SK-N-MC (cell line): Measurements from ENCODE around the gene RASA3.

Experiments used
- DNase-seq: peaks from one replicate; pipeline ENCODE4 v3.0.0-alpha.2; 2011; ENCODE audit warnings: low read depth, low spot score
- H3K27ac ChIP-seq: fragments of 200-600 bp; sonication (generic); 2 replicates; pipeline ENCODE4 v1.5.1; 2016; ENCODE audit warnings: mixed run types
- H3K36me3 ChIP-seq: fragments of 200-600 bp; sonication (generic); 2 replicates; pipeline ENCODE4 v1.6.1; 2017; ENCODE audit warnings: antibody characterized with exemption, low read length, mixed read lengths; ENCODE audit not compliant: insufficient read depth
- H3K4me3 ChIP-seq: fragments of 200-600 bp; sonication (generic); 2 replicates; pipeline ENCODE4 v1.5.1; 2016
- H3K9ac ChIP-seq: fragments of 200-600 bp; sonication (generic); 2 replicates; pipeline ENCODE4 v1.8.0; 2017; ENCODE audit warnings: mixed run types, mixed read lengths; ENCODE audit not compliant: insufficient read length
- H3K9me3 ChIP-seq: fragments of 200-600 bp; sonication (generic); 2 replicates; pipeline ENCODE4 v1.6.1; 2017; ENCODE audit warnings: low read depth, mild to moderate bottlenecking, antibody characterized with exemption, low read length, moderate library complexity, mixed read lengths
- EZH2 ChIP-seq: fragments of 200-600 bp; sonication (generic); IDR thresholded peaks from one replicate; pipeline ENCODE4 v1.6.1; 2017; ENCODE audit warnings: antibody characterized with exemption
- FOXP2 ChIP-seq: optimal IDR thresholded peaks from 2 replicates; pipeline ENCODE3; 2011; ENCODE audit warnings: mild to moderate bottlenecking, moderate library complexity; ENCODE audit not compliant: insufficient read depth; ENCODE audit errors: extremely low read length, control extremely low read depth
- POLR2AphosphoS5 ChIP-seq: IDR thresholded peaks from 2 replicates; pipeline ENCODE4 v1.6.1; 2012; ENCODE audit warnings: mild to moderate bottlenecking, low read depth, low read length, borderline replicate concordance

The RASA3 gene

DNA sequence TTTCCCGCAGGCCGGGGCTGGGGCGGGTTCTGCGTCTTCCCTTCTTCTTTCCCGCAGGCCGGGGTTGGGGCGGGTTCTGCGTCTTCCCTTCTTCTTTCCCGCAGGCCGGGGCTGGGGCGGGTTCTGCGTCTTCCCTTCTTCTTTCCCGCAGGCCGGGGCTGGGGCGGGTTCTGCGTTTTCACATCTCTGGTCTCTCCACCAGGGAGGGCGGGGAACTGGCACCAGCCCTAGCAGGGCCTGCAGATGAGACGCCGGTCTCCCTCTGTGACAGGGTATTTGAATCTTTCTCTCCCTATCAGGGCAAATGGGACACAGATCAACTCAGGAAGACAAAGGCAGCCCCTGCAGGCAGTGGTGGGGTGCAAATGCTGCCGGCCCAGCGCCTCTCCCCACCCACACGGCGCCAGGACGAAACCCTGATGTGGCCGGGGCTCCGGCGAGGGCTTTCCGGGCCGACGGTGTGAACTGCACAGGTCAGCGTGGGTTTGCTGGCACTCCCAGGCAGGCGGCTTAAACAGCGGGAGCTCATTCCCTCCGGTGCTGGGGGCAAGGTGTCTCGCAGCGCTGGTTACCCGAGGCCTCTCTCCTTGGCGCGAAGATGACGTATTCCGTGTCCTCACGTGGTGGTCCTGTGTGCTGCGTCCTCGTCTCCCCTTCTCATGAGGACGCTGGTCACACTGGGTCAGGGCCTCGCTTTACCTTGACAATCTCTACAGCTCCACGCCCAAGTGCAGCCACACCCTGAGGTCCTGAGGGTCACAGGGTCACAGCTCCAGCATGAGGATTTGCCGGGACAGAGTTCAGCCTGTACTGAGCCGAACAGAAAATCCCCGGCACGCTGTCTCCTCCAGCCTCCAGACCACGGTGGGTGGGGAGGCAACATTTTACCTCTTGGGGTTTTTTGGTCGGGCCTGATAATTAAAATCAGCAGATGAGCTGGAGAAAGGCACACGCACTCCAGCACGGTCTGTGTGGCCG is 157.8 kb downstream of the RASA3 start:
- DNase-seq = no peak
- Histone ChIP-seq H3K9me3 (no peaks in the 10 kb centered on the region), H3K27ac (no peak overlapping the region), H3K4me3 (no peak overlapping the region), H3K9ac (no peak overlapping the region), H3K36me3 (no peaks in the 10 kb centered on the region)
- TF ChIP-seq FOXP2 (no peak), EZH2 (no peak), POLR2AphosphoS5 (no peak)

GRCh38 chr13:113973218-113974164 is 158.9 kb downstream of the RASA3 start, which contains the start of gene C13orf46:
Gene C13orf46, minus strand, starts transcription at chr13:113974076. Its CDS starts 79 bp downstream, at chr13:113973997.
- no peak within 1 kb of the TSS for H3K4me3 ChIP-seq
- H3K36me3 ChIP-seq = no peaks in the 10 kb centered on the region
- DNase-seq = no peak
- no peaks in the 10 kb centered on the region for H3K9me3 ChIP-seq
- H3K9ac ChIP-seq = no peak within 1 kb of the TSS
- TF ChIP-seq EZH2 (no peak), FOXP2 (no peak), POLR2AphosphoS5 (no peak)
- no peak within 1 kb of the TSS for H3K27ac ChIP-seq

GRCh38 chr13:113972451-113973217 is 159.8 kb downstream of the RASA3 start:
- no peak for TF ChIP-seq EZH2
- no peak for TF ChIP-seq POLR2AphosphoS5
- TF ChIP-seq FOXP2 = no peak
- H3K9ac ChIP-seq = no peak overlapping the region
- no peak for DNase-seq
- H3K36me3 ChIP-seq = no peaks in the 10 kb centered on the region
- H3K9me3 ChIP-seq = no peaks in the 10 kb centered on the region
- H3K4me3 ChIP-seq = no peak overlapping the region
- no peak overlapping the region for H3K27ac ChIP-seq

- no peak for TF ChIP-seq POLR2AphosphoS5
- no peak for TF ChIP-seq FOXP2
- TF ChIP-seq EZH2 = no peak
- no peak for DNase-seq
- Histone ChIP-seq H3K9me3 (no peaks in the 10 kb centered on the region), H3K36me3 (no peaks in the 10 kb centered on the region), H3K27ac (no peak overlapping the region), H3K9ac (no peak overlapping the region), H3K4me3 (no peak overlapping the region)
Observed at GRCh38 chr13:113971471-113972231, 160.8 kb downstream of the RASA3 start.

DNA sequence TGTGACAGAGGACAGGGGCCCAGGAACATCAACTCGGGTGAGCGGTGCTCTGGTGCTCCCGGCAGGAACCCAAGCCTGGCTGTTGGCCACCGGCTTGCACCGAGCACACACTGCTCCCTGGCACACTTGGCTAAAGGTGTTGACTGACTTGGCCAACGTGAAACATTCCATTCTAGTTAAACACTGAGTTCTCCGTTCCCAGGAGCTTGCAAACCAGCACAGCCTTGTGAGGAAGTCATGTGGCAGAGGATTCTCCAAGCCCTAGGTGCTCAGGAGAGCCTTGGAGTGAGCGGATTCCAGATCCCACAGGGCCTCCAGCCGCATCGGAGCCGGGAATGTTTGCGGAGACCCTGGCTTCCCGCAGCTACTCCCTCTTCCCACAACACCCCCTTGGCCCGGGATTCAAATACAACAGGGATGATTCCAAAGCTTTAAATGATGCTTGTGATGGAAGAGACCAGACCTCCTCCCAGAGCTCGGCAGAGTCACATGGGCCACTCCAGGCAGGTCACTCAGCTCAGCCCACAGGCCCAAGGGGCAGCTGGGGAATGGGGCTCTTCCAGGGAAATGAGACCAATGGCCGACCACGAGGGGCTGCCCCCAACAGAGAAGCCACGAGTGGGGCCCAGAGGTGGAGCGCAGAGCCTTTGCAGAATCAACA is 161.5 kb downstream of the RASA3 start:
- H3K9me3 ChIP-seq = no peaks in the 10 kb centered on the region
- DNase-seq = no peak
- H3K36me3 ChIP-seq = no peaks in the 10 kb centered on the region
- no peak overlapping the region for H3K27ac ChIP-seq
- TF ChIP-seq EZH2 (no peak), FOXP2 (no peak), POLR2AphosphoS5 (no peak)
- no peak overlapping the region for H3K9ac ChIP-seq
- no peak overlapping the region for H3K4me3 ChIP-seq

- no peak overlapping the region for H3K27ac ChIP-seq
- no peak for DNase-seq
- H3K36me3 ChIP-seq = no peaks in the 10 kb centered on the region
- no peak overlapping the region for H3K9ac ChIP-seq
- no peak for TF ChIP-seq FOXP2
- TF ChIP-seq EZH2 = no peak
- TF ChIP-seq POLR2AphosphoS5 = no peak
- no peak overlapping the region for H3K4me3 ChIP-seq
- no peaks in the 10 kb centered on the region for H3K9me3 ChIP-seq
Observed at GRCh38 chr13:113969973-113970611, 162.3 kb downstream of the RASA3 start.
